Peyer's patch (tissue), 4 donors: ENCODE data around the gene COL4A5.

ENCODE experiments used
- POLR2A ChIP-seq, 2 donors: fragments of 450-650 bp; IDR thresholded peaks; one replicate each; pipeline ENCODE4 v1.5.1; 2017; ENCODE audit warnings: antibody characterized with exemption in 2 of 2, mild to moderate bottlenecking in 2 of 2, moderate library complexity in 2 of 2
- TF ChIP-seq, protein P1 (sequence below), 6 experiments: fragments of 450-650 bp in 4 of 6; fragments of 200-600 bp in 2 of 6; sonication (generic) in 1 of 6; IDR thresholded peaks; one replicate each; pipeline ENCODE4 v1.5.1; 2017 to 2019; ENCODE audit warnings: antibody characterized with exemption in 6 of 6, mild to moderate bottlenecking in 3 of 6, moderate library complexity in 1 of 6

DNA sequence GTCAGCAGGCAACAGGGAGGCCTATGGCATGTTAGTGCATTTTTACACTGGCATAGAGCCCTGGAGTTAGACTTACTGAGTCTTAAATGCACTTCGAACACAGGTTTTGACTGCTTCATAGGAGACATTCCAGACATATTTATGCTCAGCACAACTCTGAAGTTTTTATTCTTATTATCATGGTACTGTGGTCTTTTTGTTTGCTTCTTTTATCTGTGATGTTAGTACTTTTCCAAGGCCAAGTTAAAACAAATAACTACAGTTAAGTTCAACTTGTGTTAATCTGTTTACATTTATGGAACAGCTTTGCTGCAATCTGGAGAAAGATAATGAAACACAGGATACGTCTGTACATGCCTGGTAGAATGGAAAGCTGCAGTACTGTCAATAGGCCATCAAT is 76.5 kb downstream of the COL4A5 start:
- TF ChIP-seq POLR2A (IDR thresholded peaks at IDR 0.05), result no peak
- TF ChIP-seq, protein P1, sequence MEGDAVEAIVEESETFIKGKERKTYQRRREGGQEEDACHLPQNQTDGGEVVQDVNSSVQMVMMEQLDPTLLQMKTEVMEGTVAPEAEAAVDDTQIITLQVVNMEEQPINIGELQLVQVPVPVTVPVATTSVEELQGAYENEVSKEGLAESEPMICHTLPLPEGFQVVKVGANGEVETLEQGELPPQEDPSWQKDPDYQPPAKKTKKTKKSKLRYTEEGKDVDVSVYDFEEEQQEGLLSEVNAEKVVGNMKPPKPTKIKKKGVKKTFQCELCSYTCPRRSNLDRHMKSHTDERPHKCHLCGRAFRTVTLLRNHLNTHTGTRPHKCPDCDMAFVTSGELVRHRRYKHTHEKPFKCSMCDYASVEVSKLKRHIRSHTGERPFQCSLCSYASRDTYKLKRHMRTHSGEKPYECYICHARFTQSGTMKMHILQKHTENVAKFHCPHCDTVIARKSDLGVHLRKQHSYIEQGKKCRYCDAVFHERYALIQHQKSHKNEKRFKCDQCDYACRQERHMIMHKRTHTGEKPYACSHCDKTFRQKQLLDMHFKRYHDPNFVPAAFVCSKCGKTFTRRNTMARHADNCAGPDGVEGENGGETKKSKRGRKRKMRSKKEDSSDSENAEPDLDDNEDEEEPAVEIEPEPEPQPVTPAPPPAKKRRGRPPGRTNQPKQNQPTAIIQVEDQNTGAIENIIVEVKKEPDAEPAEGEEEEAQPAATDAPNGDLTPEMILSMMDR (IDR thresholded peaks at IDR 0.05), result no peak
